Cardiac muscle cell (in vitro differentiated cells and primary cell): ENCODE data around the gene NUP160. TPM values are rescaled to one million over a fixed set of nuclear protein-coding genes. Genes with fewer than 3 reads are reported as not detected.
"Not testable (repeated sequence)": the region's sequence is repeated elsewhere in the genome, so short reads cannot be mapped to it uniquely, and the experiment has no call there.

Experiments used
- DNase-seq, 2 donors: peaks; one replicate each; pipeline versions ENCODE4 v3.0.0 to v3.0.0-alpha.2; 2010 to 2017; ENCODE audit warnings: low read depth in 1 of 2, low spot score in 1 of 2
- H3K27ac ChIP-seq: fragments of 200-600 bp; sonication (generic); 2 replicates; pipeline ENCODE4 v1.5.1; 2016
- H3K27me3 ChIP-seq: fragments of 200-600 bp; sonication (generic); 2 replicates; pipeline ENCODE4 v1.6.0; 2016; ENCODE audit warnings: control low read depth
- H3K36me3 ChIP-seq: fragments of 200-600 bp; sonication (generic); 2 replicates; pipeline ENCODE4 v1.5.1; 2016; ENCODE audit warnings: control low read depth
- H3K4me1 ChIP-seq: fragments of 200-600 bp; sonication (generic); 2 replicates; pipeline ENCODE4 v1.8.1; 2017; ENCODE audit warnings: low read depth, mild to moderate bottlenecking, mixed run types
- H3K4me3 ChIP-seq: fragments of 200-600 bp; sonication (generic); 2 replicates; pipeline ENCODE4 v1.5.1; 2016; ENCODE audit warnings: mild to moderate bottlenecking
- H3K9me3 ChIP-seq: fragments of 200-600 bp; sonication (generic); 2 replicates; pipeline ENCODE4 v1.5.1; 2017; ENCODE audit warnings: low read depth, mild to moderate bottlenecking, control low read depth
- polyA plus RNA-seq: library from polyadenylated mRNA; unstranded; fragments of >200 nt; fragmentation: Nextera tagmentation; extraction: Ambion mirVana; gene quantifications from 2 replicates; pipeline ENCODE4 v1.2.1, GENCODE V29; 2016
- total RNA-seq: library from RNA; depleted of rRNA; stranded (reverse); fragments of >200 nt; gene quantifications from 2 replicates; pipeline ENCODE4 v1.2.3, GENCODE V29; 2016
- TF ChIP-seq, protein P1 (sequence below): IDR thresholded peaks from 2 replicates; pipeline ENCODE4 v1.5.1; 2012; ENCODE audit warnings: low read depth, mild to moderate bottlenecking, low read length

NUP160 gene
- total and polyA plus RNA-seq, 2 experiments from 2014 or later, result 15.9 to 26.7 TPM

DNA sequence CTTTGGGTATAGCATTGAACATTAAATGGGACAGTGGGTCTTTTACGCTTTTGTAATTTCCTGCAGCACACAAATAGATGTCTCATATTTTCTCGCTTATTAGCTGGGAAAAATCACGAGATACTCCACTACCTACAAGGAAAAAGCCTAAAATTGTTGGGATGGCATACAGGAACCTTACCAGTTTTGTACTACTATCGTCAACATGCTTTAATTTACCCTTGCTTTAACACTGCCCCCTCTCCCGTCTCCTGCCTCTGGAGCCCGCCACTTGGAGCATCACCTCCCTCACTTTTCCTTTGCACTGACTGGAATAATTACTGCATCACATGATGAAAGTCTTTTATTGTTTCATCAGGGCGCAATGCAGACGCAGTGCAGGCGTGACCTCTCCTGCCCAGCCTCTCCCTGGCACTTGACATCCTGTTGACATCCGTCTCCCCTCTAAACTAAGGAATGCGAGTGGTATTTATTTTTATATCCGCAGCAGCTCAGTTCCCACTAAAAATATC is 80.0 kb downstream of the NUP160 start:
- peak; percentile 76 to 87 for DNase-seq
- peak overlapping the region; percentile 99 for H3K27ac ChIP-seq

DNA sequence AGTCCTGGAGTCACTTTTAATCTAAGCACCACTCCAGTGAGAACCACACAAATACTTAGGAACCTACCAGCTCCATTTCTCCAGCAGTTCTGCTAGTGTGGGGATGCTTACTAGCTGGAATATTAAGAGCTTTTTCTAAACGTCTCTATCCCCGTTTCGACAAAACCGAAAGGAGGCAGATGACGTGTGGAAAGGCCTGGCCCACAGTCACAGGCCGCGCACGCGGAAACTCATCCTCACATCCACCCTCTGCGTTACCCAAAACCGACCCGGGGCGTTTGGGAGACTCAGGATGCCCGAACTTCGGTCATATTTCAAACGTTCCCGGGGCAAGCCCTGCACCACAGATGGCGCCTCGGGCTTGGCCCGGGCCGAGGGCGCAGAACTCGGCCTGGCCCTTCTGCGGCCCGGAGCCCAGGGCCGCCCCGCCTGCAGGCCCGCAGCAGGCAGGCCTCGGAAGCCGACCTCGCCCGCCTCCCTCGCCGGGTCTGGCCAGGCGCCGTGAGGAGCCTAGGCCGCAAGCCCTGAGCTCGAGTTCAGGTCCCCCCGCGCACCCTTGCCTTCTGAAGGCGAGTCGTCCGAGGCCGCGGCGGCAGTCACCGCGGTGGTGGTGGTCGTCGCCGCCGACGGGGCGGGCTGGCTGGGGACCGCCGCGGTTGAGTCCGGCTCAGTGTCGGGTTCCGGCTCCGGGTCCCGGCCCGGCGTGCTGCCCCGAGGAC is 81.5 kb downstream of the NUP160 start:
- no peaks in the 10 kb centered on the region for H3K9me3 ChIP-seq
- H3K4me3 ChIP-seq, result peak overlapping the region; percentile 90
- peak; percentile 59 to 68 for DNase-seq
- TF ChIP-seq, protein P1, sequence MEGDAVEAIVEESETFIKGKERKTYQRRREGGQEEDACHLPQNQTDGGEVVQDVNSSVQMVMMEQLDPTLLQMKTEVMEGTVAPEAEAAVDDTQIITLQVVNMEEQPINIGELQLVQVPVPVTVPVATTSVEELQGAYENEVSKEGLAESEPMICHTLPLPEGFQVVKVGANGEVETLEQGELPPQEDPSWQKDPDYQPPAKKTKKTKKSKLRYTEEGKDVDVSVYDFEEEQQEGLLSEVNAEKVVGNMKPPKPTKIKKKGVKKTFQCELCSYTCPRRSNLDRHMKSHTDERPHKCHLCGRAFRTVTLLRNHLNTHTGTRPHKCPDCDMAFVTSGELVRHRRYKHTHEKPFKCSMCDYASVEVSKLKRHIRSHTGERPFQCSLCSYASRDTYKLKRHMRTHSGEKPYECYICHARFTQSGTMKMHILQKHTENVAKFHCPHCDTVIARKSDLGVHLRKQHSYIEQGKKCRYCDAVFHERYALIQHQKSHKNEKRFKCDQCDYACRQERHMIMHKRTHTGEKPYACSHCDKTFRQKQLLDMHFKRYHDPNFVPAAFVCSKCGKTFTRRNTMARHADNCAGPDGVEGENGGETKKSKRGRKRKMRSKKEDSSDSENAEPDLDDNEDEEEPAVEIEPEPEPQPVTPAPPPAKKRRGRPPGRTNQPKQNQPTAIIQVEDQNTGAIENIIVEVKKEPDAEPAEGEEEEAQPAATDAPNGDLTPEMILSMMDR, result no peak
- peak overlapping the region; percentile 91 for H3K27ac ChIP-seq
- H3K27me3 ChIP-seq, result no peaks in the 10 kb centered on the region
- H3K36me3 ChIP-seq, result peaks cover 25% of the 10 kb centered on the region
- H3K4me1 ChIP-seq, result peaks cover 22% of the 10 kb centered on the region

More for the DNA sequence above, 80.0 kb downstream of the NUP160 start:
- Histone ChIP-seq H3K4me1 (peaks cover 25% of the 10 kb centered on the region), H3K9me3 (no peaks in the 10 kb centered on the region), H3K4me3 (peak overlapping the region; percentile 31), H3K27me3 (no peaks in the 10 kb centered on the region), H3K36me3 (peaks cover 17% of the 10 kb centered on the region)
- TF ChIP-seq, protein P1, result peak; percentile 3

DNA sequence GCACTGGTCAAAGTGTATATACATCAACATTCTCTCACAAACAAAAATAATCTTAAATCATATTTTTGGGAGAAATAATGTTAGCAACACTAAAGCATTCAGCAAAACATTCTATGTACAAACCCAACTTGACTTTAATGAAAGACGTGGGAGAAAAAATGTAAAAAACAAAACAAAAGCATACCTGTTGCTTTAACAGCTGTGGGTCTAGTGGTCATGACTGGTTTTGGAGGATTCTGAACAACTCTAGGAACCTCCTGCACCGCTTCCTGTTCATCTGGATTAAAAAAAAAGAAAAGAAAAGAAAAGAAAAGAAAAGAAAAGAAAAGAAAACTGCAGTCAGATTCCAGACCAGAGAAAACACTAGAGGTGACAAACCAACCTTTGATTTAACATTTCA is 83.1 kb downstream of the NUP160 start:
- H3K36me3 ChIP-seq, result peaks cover 39% of the 10 kb centered on the region
- H3K9me3 ChIP-seq, result no peaks in the 10 kb centered on the region
- H3K27ac ChIP-seq, result no peak overlapping the region
- TF ChIP-seq, protein P1, result no peak
- H3K4me1 ChIP-seq, result peaks cover 18% of the 10 kb centered on the region
- H3K4me3 ChIP-seq, result peak overlapping the region; percentile 90
- no peak for DNase-seq
- no peaks in the 10 kb centered on the region for H3K27me3 ChIP-seq

DNA sequence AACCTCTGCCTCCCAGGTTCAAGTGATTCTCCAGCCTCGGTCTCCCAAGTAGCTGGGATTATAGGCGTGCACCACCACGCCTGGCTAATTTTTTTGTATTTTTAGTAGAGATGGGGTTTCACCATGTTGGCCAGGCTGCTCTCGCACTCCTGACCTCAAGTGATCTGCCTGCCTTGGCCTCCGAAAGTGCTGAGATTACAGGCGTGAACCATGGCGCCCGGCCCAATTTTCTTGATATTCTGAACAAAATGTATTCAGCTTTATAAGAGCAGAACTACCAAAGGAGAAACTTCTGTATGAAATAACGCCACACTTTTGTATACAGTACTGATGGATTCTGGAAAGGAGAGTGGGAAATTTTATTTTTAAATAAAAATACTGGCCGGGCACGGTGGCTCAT is 88.9 kb downstream of the NUP160 start:
- H3K4me3 ChIP-seq, H3K27ac ChIP-seq, H3K27me3 ChIP-seq, H3K9me3 ChIP-seq, DNase-seq, H3K4me1 ChIP-seq: not testable (repeated sequence)
- H3K36me3 ChIP-seq, result peaks cover 61% of the 10 kb centered on the region

DNA sequence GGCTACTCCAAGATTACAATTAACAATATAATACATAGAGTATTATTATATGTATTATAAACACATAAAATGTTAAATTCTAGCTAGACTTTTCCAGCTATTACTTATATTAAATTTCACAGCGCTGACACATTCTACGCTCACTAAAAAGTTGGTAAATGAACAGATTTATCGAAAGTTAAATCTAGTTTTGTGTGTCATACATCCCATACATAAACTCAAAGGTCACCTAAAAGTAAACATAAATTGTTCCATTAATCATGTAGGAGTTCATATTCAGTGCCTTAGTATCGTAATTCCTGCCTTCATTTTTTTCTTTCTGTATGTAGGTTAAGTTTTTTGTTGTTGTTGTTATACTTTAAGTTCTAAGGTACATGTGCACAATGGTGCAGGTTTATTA is 91.9 kb downstream of the NUP160 start:
- TF ChIP-seq, protein P1, result no peak
- H3K27me3 ChIP-seq, result no peaks in the 10 kb centered on the region
- H3K36me3 ChIP-seq, result peaks cover 70% of the 10 kb centered on the region

DNA sequence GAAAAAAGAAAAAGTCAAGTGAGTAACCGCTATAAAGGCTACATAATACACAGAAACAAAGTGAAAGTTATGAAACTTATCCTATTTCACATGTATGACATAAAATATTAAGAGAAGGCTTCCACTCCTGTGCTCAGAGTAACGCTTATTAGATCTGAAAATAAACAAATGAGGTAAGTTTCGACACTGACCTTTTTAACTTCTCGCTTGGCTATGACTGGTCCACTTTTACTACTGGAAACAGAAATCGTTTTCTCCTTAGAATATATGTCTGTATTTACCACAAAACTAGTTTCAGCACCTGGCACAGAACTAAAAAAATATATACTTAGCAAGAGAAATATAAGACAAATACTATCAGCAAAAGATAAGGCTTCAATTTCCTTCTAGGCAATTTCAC is 97.4 kb downstream of the NUP160 start:
- H3K27ac ChIP-seq, result no peak overlapping the region
- no peaks in the 10 kb centered on the region for H3K27me3 ChIP-seq
- no peak for DNase-seq
- H3K9me3 ChIP-seq, result no peaks in the 10 kb centered on the region
- TF ChIP-seq, protein P1, result no peak
- no peaks in the 10 kb centered on the region for H3K4me1 ChIP-seq
- H3K36me3 ChIP-seq, result peaks cover 79% of the 10 kb centered on the region
- no peak overlapping the region for H3K4me3 ChIP-seq

More for the DNA sequence above, 91.9 kb downstream of the NUP160 start:
- no peak overlapping the region for H3K27ac ChIP-seq
- no peak overlapping the region for H3K4me3 ChIP-seq
- DNase-seq, result no peak
- no peaks in the 10 kb centered on the region for H3K4me1 ChIP-seq
- no peaks in the 10 kb centered on the region for H3K9me3 ChIP-seq

DNA sequence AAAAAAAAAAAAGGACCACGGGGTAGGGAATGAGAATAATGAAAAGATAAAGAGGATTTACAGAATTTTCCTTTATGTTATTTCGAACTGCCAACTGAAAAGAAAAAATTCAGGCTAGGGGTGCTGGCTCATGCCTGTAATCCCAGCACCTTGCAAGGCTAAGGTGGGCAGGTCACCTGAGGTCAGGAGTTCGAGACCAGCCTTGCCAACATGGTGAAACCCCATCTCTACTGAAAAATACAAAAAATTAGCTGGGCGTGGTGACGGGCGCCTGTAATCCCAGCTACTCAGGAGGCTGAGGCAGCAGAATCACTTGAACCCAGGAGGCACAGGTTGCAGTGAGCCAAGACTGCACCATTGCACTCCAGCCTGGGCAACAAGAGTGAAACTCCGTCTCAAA is 105.7 kb downstream of the NUP160 start:
- H3K27me3 ChIP-seq, H3K4me1 ChIP-seq, H3K9me3 ChIP-seq, H3K4me3 ChIP-seq, H3K27ac ChIP-seq, DNase-seq: not testable (repeated sequence)
- H3K36me3 ChIP-seq, result peaks cover 87% of the 10 kb centered on the region

DNA sequence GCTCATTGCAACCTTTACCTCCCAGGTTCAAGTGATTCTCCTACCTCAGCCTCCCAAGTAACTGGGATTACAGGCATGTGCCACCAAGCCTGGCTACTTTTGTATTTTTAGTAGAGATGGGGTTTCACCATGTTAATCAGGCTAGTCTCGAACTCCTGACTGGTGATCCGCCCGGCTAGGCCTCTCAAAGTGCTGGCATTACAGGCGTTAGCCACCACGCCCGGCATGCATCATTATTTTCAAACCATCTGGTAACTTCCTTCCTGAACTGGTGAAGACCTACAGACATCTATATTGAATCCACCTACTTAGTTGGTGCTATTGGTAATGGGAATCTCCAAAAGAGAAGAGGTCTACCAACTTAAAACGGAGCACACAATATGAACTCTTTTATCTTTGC is 110.3 kb downstream of the NUP160 start:
- DNase-seq, H3K9me3 ChIP-seq, H3K27me3 ChIP-seq, H3K27ac ChIP-seq, H3K4me1 ChIP-seq, H3K4me3 ChIP-seq: not testable (repeated sequence)
- H3K36me3 ChIP-seq, result peaks cover 80% of the 10 kb centered on the region
